ENCODE measurements around the gene KRT37.

GRCh38 chr17:41421617-41422016, 2.8 kb downstream of the KRT37 start:
- no peak for TF ChIP-seq POLR2AphosphoS5 (IDR thresholded peaks at IDR 0.05)
- no peak for TF ChIP-seq POLR2A (IDR thresholded peaks at IDR 0.05)
- TF ChIP-seq, protein P1, sequence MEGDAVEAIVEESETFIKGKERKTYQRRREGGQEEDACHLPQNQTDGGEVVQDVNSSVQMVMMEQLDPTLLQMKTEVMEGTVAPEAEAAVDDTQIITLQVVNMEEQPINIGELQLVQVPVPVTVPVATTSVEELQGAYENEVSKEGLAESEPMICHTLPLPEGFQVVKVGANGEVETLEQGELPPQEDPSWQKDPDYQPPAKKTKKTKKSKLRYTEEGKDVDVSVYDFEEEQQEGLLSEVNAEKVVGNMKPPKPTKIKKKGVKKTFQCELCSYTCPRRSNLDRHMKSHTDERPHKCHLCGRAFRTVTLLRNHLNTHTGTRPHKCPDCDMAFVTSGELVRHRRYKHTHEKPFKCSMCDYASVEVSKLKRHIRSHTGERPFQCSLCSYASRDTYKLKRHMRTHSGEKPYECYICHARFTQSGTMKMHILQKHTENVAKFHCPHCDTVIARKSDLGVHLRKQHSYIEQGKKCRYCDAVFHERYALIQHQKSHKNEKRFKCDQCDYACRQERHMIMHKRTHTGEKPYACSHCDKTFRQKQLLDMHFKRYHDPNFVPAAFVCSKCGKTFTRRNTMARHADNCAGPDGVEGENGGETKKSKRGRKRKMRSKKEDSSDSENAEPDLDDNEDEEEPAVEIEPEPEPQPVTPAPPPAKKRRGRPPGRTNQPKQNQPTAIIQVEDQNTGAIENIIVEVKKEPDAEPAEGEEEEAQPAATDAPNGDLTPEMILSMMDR (IDR thresholded peaks at IDR 0.05), result no peak

All from prostate gland (tissue), 2 donors.